ENCODE results near the gene CA11. TPM values are rescaled to one million over a fixed set of nuclear protein-coding genes. Genes with fewer than 3 reads are reported as not detected.

The CA11 gene
- polyA plus RNA-seq, 1 of the 3 experiments (the other 2 are of a cell fraction), result 13.1 TPM

DNA sequence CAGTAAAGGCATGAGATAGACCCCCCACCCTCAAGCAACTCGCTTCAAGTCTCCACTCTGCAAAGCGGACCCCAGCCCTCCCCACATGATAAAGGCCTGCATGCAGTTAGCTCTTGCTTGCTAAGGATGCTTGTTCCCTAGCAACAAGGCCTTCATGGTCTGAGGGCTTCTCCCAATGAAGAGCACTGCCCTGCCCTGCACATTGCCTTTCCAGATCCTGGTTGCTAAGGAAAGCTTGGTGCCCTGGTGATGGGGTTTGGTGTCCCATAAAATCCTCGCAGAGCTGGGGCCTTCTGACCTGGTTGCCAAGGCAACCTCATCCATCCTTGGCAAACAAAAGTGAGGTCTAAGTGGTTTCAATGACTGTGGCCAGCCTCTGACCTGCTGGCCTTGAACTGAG is 14.8 kb downstream of the CA11 start:
- 86% methylated on average over 3 of the region's 3 CpGs for WGBS (ENCODE audit: low lambda C conversion rate)
- H3F3A ChIP-seq (replicated peaks; ENCODE audit: insufficient read depth), result peaks cover 21% of the 10 kb centered on the region
- H3K4me3 ChIP-seq (ENCODE audit: low read depth in 2 of 2, low read length in 1 of 2), result no peak overlapping the region
- H3K9me2 ChIP-seq, result no peaks in the 10 kb centered on the region
- H3K27ac ChIP-seq (ENCODE audit: low read depth in 2 of 2, low read length in 1 of 2), result no peak overlapping the region; a peak in 1 of 4 replicates
- no peak for DNase-seq
- peaks cover 17 to 25% of the 10 kb centered on the region in 2 experiments for H3K36me3 ChIP-seq (replicated peaks in 1 of 2; ENCODE audit: control insufficient read depth in 1 of 2, insufficient read depth in 2 of 2, low read length in 1 of 2)
- no peak overlapping the region for H3K4me2 ChIP-seq
- no peak overlapping the region for H3K9ac ChIP-seq
- no peaks in the 10 kb centered on the region for H3K27me3 ChIP-seq (ENCODE audit: insufficient read depth)
- TF ChIP-seq, protein P1, sequence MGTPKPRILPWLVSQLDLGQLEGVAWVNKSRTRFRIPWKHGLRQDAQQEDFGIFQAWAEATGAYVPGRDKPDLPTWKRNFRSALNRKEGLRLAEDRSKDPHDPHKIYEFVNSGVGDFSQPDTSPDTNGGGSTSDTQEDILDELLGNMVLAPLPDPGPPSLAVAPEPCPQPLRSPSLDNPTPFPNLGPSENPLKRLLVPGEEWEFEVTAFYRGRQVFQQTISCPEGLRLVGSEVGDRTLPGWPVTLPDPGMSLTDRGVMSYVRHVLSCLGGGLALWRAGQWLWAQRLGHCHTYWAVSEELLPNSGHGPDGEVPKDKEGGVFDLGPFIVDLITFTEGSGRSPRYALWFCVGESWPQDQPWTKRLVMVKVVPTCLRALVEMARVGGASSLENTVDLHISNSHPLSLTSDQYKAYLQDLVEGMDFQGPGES (IDR thresholded peaks at IDR 0.05; ENCODE audit: low read depth, low read length), result no peak
- TF ChIP-seq POLR2AphosphoS5 (IDR thresholded peaks at IDR 0.05; ENCODE audit: low read depth, low read length) (peak; percentile 3; the same call in 1 of the 2 replicates), JUND (IDR thresholded peaks at IDR 0.05) (no peak)
- ChIA-PET CTCF (interaction anchor here (0.9 to 1.0 kb wide), 2 partner anchors 15 to 339 kb away, joined by 3 to 5 read pairs; partner anchors contain the start of gene CA11), POLR2A (interaction anchor here (0.8 kb wide), 1 partner anchor 164 kb away, joined by 3 read pairs; no protein-coding TSS in a partner anchor)
- no peak overlapping the region for H2AFZ ChIP-seq (ENCODE audit: low read depth)
- no peaks in the 10 kb centered on the region for H4K20me1 ChIP-seq (ENCODE audit: insufficient read depth)
- peaks cover 25 to 27% of the 10 kb centered on the region in 2 experiments for H3K4me1 ChIP-seq (ENCODE audit: control insufficient read depth in 1 of 2, insufficient read depth in 2 of 2, low read depth in 1 of 2, low read length in 1 of 2)
- H3K9me3 ChIP-seq, result no peaks in the 10 kb centered on the region
- H3K79me2 ChIP-seq (ENCODE audit: insufficient read depth), result no peaks in the 10 kb centered on the region; the same call in 1 of the 2 replicates

DNA sequence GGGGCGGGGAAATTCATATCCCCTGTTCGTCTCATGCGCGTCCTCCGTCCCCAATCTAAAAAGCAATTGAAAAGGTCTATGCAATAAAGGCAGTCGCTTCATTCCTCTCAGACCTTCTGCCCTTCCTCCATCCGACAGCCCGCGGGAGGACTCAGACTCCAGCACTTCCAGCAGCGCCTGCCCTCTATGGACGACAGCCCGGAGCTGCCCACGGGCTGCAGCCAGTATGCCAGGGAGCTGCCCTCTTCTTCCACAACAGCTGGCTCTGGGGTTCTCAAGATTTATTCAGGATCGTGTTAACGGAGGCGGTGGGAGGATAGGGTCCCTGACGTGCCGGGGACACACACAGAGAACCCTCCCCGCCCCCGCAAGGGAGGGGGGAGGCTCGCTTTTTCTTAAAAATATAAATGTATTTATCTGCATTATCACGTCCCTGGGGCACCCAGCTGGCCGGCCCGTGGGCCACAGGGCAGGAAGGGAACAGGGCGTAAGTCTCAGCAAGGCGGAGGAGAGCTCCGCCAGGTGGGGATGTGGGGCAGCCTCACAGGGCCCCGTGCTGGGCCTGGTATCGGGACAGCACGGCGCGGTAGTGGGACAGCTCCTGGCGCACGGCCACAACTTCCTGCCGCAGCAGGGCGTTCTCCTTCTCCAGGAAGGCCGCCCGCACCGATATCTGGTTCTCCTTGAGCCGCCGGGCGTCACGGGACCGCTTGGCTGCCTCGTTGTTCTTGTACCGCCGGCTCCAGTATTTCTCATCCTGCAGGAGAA is 15.5 kb downstream of the CA11 start:
- CTCF ChIA-PET, result no interaction called here
- Histone ChIP-seq H3K4me1 (ENCODE audit: control insufficient read depth in 1 of 2, insufficient read depth in 2 of 2, low read depth in 1 of 2, low read length in 1 of 2) (peaks cover 25 to 27% of the 10 kb centered on the region in 2 experiments), H3K36me3 (replicated peaks in 1 of 2; ENCODE audit: control insufficient read depth in 1 of 2, insufficient read depth in 2 of 2, low read length in 1 of 2) (peaks cover 17 to 25% of the 10 kb centered on the region in 2 experiments), H3K9me3 (no peaks in the 10 kb centered on the region), H3K9ac (no peak overlapping the region), H4K20me1 (ENCODE audit: insufficient read depth) (no peaks in the 10 kb centered on the region), H3K4me2 (no peak overlapping the region), H3K9me2 (no peaks in the 10 kb centered on the region), H2AFZ (ENCODE audit: low read depth) (no peak overlapping the region), H3K4me3 (ENCODE audit: low read depth in 2 of 2, low read length in 1 of 2) (no peak overlapping the region), H3K27ac (ENCODE audit: low read depth in 2 of 2, low read length in 1 of 2) (no peak overlapping the region), H3K27me3 (ENCODE audit: insufficient read depth) (no peaks in the 10 kb centered on the region), H3K79me2 (ENCODE audit: insufficient read depth) (no peaks in the 10 kb centered on the region; the same call in 1 of the 2 replicates), H3F3A (replicated peaks; ENCODE audit: insufficient read depth) (peaks cover 16% of the 10 kb centered on the region)
- TF ChIP-seq FOXJ3 (CRISPR knock-in tag; IDR thresholded peaks at IDR 0.05) (no peak), TEAD4 (IDR thresholded peaks at IDR 0.05; ENCODE audit: borderline replicate concordance, insufficient read depth) (no peak), YY1 (IDR thresholded peaks at IDR 0.05; ENCODE audit: low read depth) (no peak), RXRA (IDR thresholded peaks at IDR 0.05; ENCODE audit: borderline replicate concordance, low read depth) (no peak), MEF2A (IDR thresholded peaks at IDR 0.05; ENCODE audit: borderline replicate concordance, low read depth) (no peak), RAD21 (IDR thresholded peaks at IDR 0.05; ENCODE audit: low read length) (no peak)
- TF ChIP-seq, protein P2, sequence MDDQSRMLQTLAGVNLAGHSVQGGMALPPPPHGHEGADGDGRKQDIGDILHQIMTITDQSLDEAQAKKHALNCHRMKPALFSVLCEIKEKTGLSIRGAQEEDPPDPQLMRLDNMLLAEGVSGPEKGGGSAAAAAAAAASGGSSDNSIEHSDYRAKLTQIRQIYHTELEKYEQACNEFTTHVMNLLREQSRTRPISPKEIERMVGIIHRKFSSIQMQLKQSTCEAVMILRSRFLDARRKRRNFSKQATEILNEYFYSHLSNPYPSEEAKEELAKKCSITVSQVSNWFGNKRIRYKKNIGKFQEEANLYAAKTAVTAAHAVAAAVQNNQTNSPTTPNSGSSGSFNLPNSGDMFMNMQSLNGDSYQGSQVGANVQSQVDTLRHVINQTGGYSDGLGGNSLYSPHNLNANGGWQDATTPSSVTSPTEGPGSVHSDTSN (IDR thresholded peaks at IDR 0.05), result 0 out of 2 replicates have a peak, but pooled peaks have one; percentile 0
- POLR2A ChIA-PET, result interaction anchor here (0.7 to 1.3 kb wide), 3 partner anchors 11 to 90 kb away, joined by 3 read pairs; partner anchors contain the start of genes RPL18 and SPHK2
- DNase-seq, result no peak
- 89% methylated on average over 40 of the region's 47 CpGs for whole genome bisulfite sequencing (ENCODE audit: low lambda C conversion rate)

Measured in SK-N-SH (cell line).